A549 (cell line): ENCODE results near the gene TOGARAM1.

Experiments used
- CTCF ChIP-seq: fragments of >200 bp; sonication (Bioruptor Twin); formaldehyde crosslinking; IDR thresholded peaks from 3 replicates; pipeline ENCODE4 v1.5.1; 2016
- EP300 ChIP-seq, 2 experiments: fragments of >200 bp; sonication (Bioruptor Twin); formaldehyde crosslinking; IDR thresholded peaks; 2 replicates in 1 of 2; 3 replicates in 1 of 2; pipeline ENCODE4 v1.6.1; 2016 to 2017
- KDM5A ChIP-seq: fragments of 200-600 bp; sonication (generic); IDR thresholded peaks from 2 replicates; pipeline ENCODE4 v1.6.1; 2016; ENCODE audit warnings: antibody characterized with exemption, mild to moderate bottlenecking

DNA sequence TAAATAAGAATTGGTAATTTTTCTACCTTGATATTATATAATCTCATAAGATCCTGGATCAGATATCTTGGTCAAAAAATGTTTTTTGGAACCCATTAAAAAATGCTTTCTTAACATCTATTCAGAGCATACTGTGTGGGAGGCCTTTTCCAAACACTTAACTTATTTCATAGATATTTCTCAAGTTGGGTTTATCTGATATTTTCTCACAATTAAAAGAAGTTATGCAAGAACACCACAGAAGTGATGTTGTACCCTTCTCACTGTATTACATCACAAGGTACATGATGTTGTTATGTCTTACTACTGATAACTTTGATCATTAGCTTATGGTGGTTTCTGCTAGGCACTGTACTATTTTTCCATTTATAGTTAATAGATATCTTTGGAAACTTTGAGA lies 98.6 kb downstream of the TOGARAM1 start:
- TF ChIP-seq EP300 (IDR thresholded peaks at IDR 0.05), result no peak
- TF ChIP-seq CTCF, result no peak
- no peak for TF ChIP-seq KDM5A
